TTC549 (cell line): ENCODE data around the gene DTX2.
"Not testable (repeated sequence)": the region's sequence is repeated elsewhere in the genome, so short reads cannot be mapped to it uniquely, and the experiment has no call there.

Experiments used
- FAIRE-seq: peaks from 2 replicates; lab custom pipeline; 2012; peaks lifted over from hg19 to GRCh38; lab: Jason Lieb, UNC

The DTX2 gene

GRCh38 chr7:76492139-76492538 lies 30.6 kb downstream of the DTX2 start:
- FAIRE-seq: not testable (repeated sequence)

- not testable (repeated sequence) for FAIRE-seq
Observed at GRCh38 chr7:76495717-76496116, 34.2 kb downstream of the DTX2 start.

- not testable (repeated sequence) for FAIRE-seq
Observed at GRCh38 chr7:76497918-76498582, 36.5 kb downstream of the DTX2 start.

- not testable (repeated sequence) for FAIRE-seq
Observed at GRCh38 chr7:76498583-76499200, 37.2 kb downstream of the DTX2 start.

GRCh38 chr7:76499201-76499923 lies 37.9 kb downstream of the DTX2 start:
- not testable (repeated sequence) for FAIRE-seq

- not testable (repeated sequence) for FAIRE-seq
Observed at GRCh38 chr7:76499924-76500241, 38.4 kb downstream of the DTX2 start.

GRCh38 chr7:76502224-76502623 lies 40.7 kb downstream of the DTX2 start:
- not testable (repeated sequence) for FAIRE-seq

GRCh38 chr7:76502836-76503235 lies 41.3 kb downstream of the DTX2 start:
- FAIRE-seq: not testable (repeated sequence)

GRCh38 chr7:76503244-76503643 lies 41.7 kb downstream of the DTX2 start:
- FAIRE-seq: not testable (repeated sequence)

- FAIRE-seq: not testable (repeated sequence)
Observed at GRCh38 chr7:76504351-76505167, 43.0 kb downstream of the DTX2 start.

- no peak for FAIRE-seq
Observed at GRCh38 chr7:76505168-76506080, 43.9 kb downstream of the DTX2 start.

- no peak for FAIRE-seq
Observed at GRCh38 chr7:76506081-76506440, 44.6 kb downstream of the DTX2 start.

- not testable (repeated sequence) for FAIRE-seq
Observed at GRCh38 chr7:76506643-76507042, 45.1 kb downstream of the DTX2 start.

GRCh38 chr7:76507723-76508406 lies 46.4 kb downstream of the DTX2 start:
- no peak for FAIRE-seq

- FAIRE-seq: no peak
Observed at GRCh38 chr7:76509931-76510877, 48.7 kb downstream of the DTX2 start, which contains the start of gene UPK3B. Gene UPK3B, plus strand, starts transcription at chr7:76510552. Its CDS starts 101 bp downstream, at chr7:76510653.

GRCh38 chr7:76511200-76511910 lies 49.8 kb downstream of the DTX2 start:
- not testable (repeated sequence) for FAIRE-seq

- FAIRE-seq: not testable (repeated sequence)
Observed at GRCh38 chr7:76511911-76512885, 50.7 kb downstream of the DTX2 start.
